Activated CD4-positive, alpha-beta memory T cell treated with anti-CD3 and anti-CD28 coated beads, Interleukin-2, amount 10 ng/mL, durations not matched to agents 7 days and 5 days (primary cell): ENCODE measurements around the gene SRGN. TPM values are rescaled to one million over a fixed set of nuclear protein-coding genes. Genes with fewer than 3 reads are reported as not detected.

Experiments
- CTCF ChIA-PET: fragments of 350-600 bp; sonication (Branson Sonifier 250); formaldehyde crosslinking; loops from one replicate; lab custom pipeline; 2021; ENCODE audit warnings: antibody characterized with exemption, inconsistent platforms; lab: Charles Lee
- POLR2A ChIA-PET: fragments of 350-600 bp; sonication (Branson Sonifier 250); formaldehyde crosslinking; loops from one replicate; lab custom pipeline; 2021; ENCODE audit warnings: antibody characterized with exemption; lab: Charles Lee
- DNase-seq: peaks from one replicate; pipeline ENCODE4 v3.0.0-alpha.2; 2020
- H3K27ac Mint-ChIP-seq: one replicate; pipeline ENCODE4 v1.8.0; 2021; ENCODE audit warnings: mild to moderate bottlenecking, mixed read lengths
- H3K27me3 Mint-ChIP-seq: one replicate; pipeline ENCODE4 v1.8.0; 2021; ENCODE audit warnings: mixed read lengths
- H3K36me3 Mint-ChIP-seq: one replicate; pipeline ENCODE4 v1.8.0; 2021; ENCODE audit warnings: low read depth, mixed read lengths
- H3K4me1 Mint-ChIP-seq: one replicate; pipeline ENCODE4 v1.8.0; 2021; ENCODE audit warnings: mixed read lengths
- H3K4me3 Mint-ChIP-seq: one replicate; pipeline ENCODE4 v1.8.0; 2021; ENCODE audit warnings: mild to moderate bottlenecking, mixed read lengths
- H3K9me3 Mint-ChIP-seq: one replicate; pipeline ENCODE4 v1.8.0; 2021; ENCODE audit warnings: mixed read lengths
- total RNA-seq, 2 experiments: library from RNA; stranded (reverse); gene quantifications; one replicate each; pipeline ENCODE4 v1.2.3, GENCODE V29; 2021

Gene SRGN
- total RNA-seq, 2 experiments from 2014 or later = 468 to 474 TPM

DNA sequence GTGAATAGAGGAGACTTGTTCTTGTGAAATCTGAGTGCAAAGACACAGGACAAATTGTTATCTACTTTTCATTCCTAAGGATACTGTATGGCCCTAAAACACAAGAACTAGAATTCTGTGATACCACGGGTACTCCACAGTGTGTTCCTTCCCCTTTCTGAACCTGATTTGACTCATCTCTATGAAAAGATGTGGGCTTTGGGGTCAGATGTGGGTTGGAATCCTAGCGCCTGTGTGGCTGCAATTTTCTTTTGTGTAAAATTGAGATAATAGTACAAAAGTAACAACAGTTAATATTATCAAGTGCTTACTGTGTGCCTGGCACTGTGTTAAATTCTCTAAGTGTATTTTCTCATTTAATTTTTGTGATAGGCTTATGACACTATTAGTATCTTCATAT lies 8.1 kb downstream of the SRGN start:
- CTCF ChIA-PET = interaction anchor here (1.2 to 7.6 kb wide), 3 partner anchors 90 to 140 kb away, joined by 3 to 112 read pairs (median 4); partner anchors contain the start of gene DDX21
- peaks cover 49% of the 10 kb centered on the region for H3K36me3 Mint-ChIP-seq
- no peak overlapping the region for H3K27ac Mint-ChIP-seq
- POLR2A ChIA-PET = interaction anchor here (1.1 to 12.4 kb wide), 5 partner anchors 9 to 133 kb away, joined by 3 to 214 read pairs (median 5); no protein-coding TSS in a partner anchor
- no peaks in the 10 kb centered on the region for H3K27me3 Mint-ChIP-seq
- no peak overlapping the region for H3K4me3 Mint-ChIP-seq
- H3K9me3 Mint-ChIP-seq = no peaks in the 10 kb centered on the region
- DNase-seq = no peak
- peaks cover 59% of the 10 kb centered on the region for H3K4me1 Mint-ChIP-seq

DNA sequence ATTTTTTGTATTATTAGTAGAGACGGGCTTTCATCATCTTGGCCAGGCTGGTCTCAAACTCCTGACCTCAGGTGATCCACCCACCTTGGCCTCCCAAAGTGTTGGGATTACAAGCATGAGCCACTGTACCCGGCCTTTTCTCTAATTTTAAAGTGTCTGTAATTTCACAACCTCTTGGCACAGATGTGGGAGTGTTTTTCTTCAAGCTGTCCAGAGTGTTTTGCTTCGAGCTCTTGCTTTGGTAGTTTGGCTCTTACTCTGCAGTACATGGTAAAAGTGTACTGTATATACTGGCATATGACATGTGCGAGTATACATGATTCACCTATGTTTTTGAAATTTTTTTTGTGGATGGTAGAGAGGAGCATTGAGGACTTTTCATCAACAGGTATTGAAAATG lies 9.8 kb downstream of the SRGN start:
- H3K36me3 Mint-ChIP-seq = peaks cover 56% of the 10 kb centered on the region
- H3K4me1 Mint-ChIP-seq = peaks cover 61% of the 10 kb centered on the region
- no peak overlapping the region for H3K27ac Mint-ChIP-seq
- H3K9me3 Mint-ChIP-seq = no peaks in the 10 kb centered on the region
- no peak overlapping the region for H3K4me3 Mint-ChIP-seq
- no peaks in the 10 kb centered on the region for H3K27me3 Mint-ChIP-seq
- DNase-seq = no peak
- CTCF ChIA-PET = interaction anchor here (1.1 to 7.6 kb wide), 2 partner anchors 92 to 295 kb away, joined by 3 to 112 read pairs; no protein-coding TSS in a partner anchor
- POLR2A ChIA-PET = interaction anchor here (0.6 kb wide), 1 partner anchor 227 kb away, joined by 3 read pairs; no protein-coding TSS in a partner anchor

DNA sequence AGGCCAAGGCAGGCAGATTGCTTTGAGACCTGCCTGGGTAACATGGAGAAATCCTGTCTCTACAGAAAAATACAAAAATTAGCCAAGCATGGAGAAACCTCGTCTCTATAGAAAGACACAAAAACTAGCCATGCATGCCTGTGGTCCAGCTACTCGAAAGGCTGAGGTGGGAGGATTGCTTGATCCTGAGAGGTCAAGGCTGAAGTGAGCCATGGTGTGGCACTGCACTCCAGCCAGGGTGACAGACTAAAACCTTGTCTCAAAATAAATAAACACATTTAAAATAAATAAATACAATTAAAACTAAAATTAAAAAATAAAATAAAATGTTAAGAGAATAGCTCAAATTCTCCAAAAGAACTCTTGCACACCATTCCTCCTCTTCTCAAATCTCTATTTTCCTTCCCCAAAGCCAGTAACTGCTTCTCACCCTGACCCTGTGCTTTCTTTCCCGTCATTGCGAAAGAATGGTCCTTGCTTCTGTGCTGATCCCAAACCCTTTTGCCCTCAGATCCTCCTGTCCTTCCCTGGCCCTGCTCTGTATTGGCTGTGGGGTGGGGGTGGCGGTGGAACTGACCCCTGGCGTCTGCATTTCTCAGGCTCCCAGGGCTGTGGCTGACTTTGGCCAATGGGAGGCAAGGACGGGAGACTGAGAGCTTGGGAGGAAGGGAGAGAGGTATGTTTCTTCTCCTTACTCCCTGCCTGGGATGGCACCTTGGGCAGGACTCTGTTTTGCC lies 12.4 kb downstream of the SRGN start:
- no peak overlapping the region for H3K4me3 Mint-ChIP-seq
- CTCF ChIA-PET = interaction anchor here (0.7 to 1.6 kb wide), 5 partner anchors 9 to 149 kb away, joined by 3 to 5 read pairs (median 5); no protein-coding TSS in a partner anchor
- no peaks in the 10 kb centered on the region for H3K9me3 Mint-ChIP-seq
- no peaks in the 10 kb centered on the region for H3K27me3 Mint-ChIP-seq
- peaks cover 48% of the 10 kb centered on the region for H3K4me1 Mint-ChIP-seq
- no peak for DNase-seq
- peak overlapping the region; percentile 15 for H3K27ac Mint-ChIP-seq
- peaks cover 60% of the 10 kb centered on the region for H3K36me3 Mint-ChIP-seq
- POLR2A ChIA-PET = interaction anchor here (0.9 to 2.9 kb wide), 5 partner anchors 12 to 120 kb away, joined by 3 to 12 read pairs (median 3); partner anchors contain the start of gene SRGN

DNA sequence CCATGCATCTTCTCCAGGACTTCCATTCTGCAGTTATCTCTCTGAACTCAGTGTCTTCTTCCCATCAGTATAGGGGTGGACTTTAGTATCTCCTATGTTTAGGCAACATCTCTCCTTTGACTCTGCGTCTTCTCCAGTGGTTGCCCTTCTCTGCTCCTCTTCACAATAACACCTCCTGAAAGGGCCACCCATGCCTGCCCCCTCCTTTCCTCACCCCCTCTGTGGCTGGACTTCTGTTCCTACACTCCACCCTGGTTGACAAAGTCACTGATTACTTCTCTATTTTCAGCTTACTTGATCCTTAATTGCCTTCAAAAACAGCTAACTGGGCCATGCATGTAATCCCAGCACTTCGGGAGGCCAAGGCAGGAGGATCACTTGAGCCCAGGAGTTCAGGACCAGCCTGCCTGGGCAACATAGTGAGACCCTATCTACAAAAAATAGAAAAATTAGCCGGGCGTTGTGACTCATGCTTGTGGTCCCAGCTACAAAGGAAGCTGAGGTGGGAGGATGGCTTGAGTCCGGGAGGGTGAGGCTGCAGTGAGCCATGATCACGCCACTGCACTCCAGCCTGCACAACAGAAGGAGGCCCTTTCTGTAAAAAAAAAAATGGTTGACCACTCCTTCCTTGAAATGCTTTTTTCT lies 13.7 kb downstream of the SRGN start:
- peak overlapping the region; percentile 5 for H3K4me3 Mint-ChIP-seq
- peaks cover 65% of the 10 kb centered on the region for H3K36me3 Mint-ChIP-seq
- H3K9me3 Mint-ChIP-seq = no peaks in the 10 kb centered on the region
- no peaks in the 10 kb centered on the region for H3K27me3 Mint-ChIP-seq
- ChIA-PET POLR2A (interaction anchor here (0.6 to 2.9 kb wide), 11 partner anchors 10 to 145 kb away, joined by 3 to 12 read pairs (median 4); partner anchors contain the start of genes DDX21 and SRGN), CTCF (interaction anchor here (1.1 to 2.3 kb wide), 8 partner anchors 8 to 291 kb away, joined by 3 to 8 read pairs (median 5); partner anchors contain the start of gene KIFBP)
- peaks cover 38% of the 10 kb centered on the region for H3K4me1 Mint-ChIP-seq
- DNase-seq = peak; percentile 65
- peak overlapping the region; percentile 75 for H3K27ac Mint-ChIP-seq

DNA sequence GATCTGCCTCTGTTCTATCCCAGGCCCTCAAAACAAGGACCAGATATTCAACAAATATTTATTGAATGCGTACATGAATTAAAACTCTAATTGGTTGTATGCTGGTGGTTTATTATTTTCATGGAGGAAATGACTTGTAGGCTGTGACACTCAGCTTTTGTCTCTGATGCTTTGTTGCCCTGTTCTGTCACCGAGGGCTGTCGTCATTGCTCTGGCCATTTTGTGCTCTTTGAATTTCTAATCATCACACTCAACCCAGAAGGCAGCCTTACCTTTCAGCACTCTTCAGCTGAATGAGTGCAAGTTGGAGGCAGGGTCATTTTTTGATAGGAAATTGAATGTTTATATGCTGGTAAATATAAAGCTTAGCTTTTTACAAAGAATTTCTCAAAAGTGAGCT lies 14.5 kb downstream of the SRGN start:
- Mint-ChIP-seq H3K36me3 (peaks cover 70% of the 10 kb centered on the region), H3K9me3 (no peaks in the 10 kb centered on the region), H3K4me3 (peak overlapping the region; percentile 5), H3K27me3 (no peaks in the 10 kb centered on the region), H3K27ac (peak overlapping the region; percentile 75), H3K4me1 (peaks cover 37% of the 10 kb centered on the region)
- DNase-seq = no peak
- POLR2A ChIA-PET = interaction anchor here (1.0 to 2.9 kb wide), 8 partner anchors 10 to 146 kb away, joined by 3 to 12 read pairs (median 4); partner anchors contain the start of genes DDX21 and SRGN
- CTCF ChIA-PET = interaction anchor here (0.7 to 2.3 kb wide), 7 partner anchors 9 to 290 kb away, joined by 3 to 8 read pairs (median 5); partner anchors contain the start of gene KIFBP

DNA sequence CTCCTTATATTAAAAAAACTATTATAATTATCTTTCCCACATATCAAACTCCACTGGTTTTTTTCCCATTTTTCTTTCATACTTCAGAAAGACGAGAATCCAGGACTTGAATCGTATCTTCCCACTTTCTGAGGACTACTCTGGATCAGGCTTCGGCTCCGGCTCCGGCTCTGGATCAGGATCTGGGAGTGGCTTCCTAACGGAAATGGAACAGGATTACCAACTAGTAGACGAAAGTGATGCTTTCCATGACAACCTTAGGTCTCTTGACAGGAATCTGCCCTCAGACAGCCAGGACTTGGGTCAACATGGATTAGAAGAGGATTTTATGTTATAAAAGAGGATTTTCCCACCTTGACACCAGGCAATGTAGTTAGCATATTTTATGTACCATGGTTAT lies 15.9 kb downstream of the SRGN start:
- Mint-ChIP-seq H3K4me3 (no peak overlapping the region), H3K27ac (no peak overlapping the region), H3K27me3 (no peaks in the 10 kb centered on the region), H3K4me1 (peaks cover 31% of the 10 kb centered on the region), H3K9me3 (no peaks in the 10 kb centered on the region), H3K36me3 (peaks cover 61% of the 10 kb centered on the region)
- ChIA-PET CTCF (interaction anchor here (1.1 to 1.7 kb wide), 2 partner anchors 11 to 289 kb away, joined by 3 to 5 read pairs; no protein-coding TSS in a partner anchor), POLR2A (interaction anchor here (1.0 to 1.8 kb wide), 2 partner anchors 21 to 99 kb away, joined by 3 read pairs; no protein-coding TSS in a partner anchor)
- DNase-seq = no peak

DNA sequence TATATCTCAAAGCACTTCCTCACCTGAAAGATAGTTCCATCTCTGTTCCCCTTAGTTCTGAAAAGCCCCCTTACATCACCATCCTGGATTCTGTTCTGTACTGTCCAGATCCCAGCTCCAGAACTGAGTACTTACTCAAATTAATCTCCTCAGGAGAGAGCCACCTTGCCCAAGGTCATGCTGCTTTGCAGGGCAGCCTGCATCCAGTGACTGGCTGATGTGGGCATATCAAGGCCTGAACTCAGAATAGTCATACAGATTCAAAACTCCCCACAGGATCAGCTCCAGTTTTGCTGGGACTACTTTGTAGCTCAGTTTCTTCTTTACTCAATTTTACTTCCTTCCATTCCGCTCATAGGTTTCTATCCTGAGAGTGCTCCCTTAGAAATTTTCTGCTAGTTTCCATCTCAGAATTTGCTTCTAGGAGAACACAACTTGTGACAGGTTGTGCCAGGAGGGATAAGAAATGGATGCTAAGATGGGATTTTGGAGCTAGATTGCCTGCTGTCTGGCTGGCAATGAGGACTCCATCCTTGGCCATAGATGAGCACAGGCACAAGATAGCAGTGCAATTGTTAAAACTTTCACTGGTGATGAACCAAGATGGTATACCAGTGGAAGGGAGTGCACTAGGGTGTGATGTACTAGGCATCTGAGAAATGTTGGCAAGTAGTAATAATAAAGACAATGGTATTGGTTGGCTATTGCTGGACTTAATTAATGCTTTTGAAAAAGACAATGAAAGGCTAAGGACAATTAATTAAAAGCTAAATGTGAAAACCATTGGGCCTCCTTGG lies 17.3 kb downstream of the SRGN start:
- POLR2A ChIA-PET = interaction anchor here (1.0 to 1.8 kb wide), 3 partner anchors 10 to 100 kb away, joined by 3 to 5 read pairs (median 4); no protein-coding TSS in a partner anchor
- Mint-ChIP-seq H3K4me3 (no peak overlapping the region), H3K27ac (no peak overlapping the region), H3K9me3 (no peaks in the 10 kb centered on the region), H3K4me1 (peaks cover 29% of the 10 kb centered on the region), H3K27me3 (no peaks in the 10 kb centered on the region), H3K36me3 (peaks cover 51% of the 10 kb centered on the region)
- DNase-seq = no peak
- CTCF ChIA-PET = interaction anchor here (0.5 to 0.7 kb wide), 2 partner anchors 100 to 667 kb away, joined by 3 to 4 read pairs; no protein-coding TSS in a partner anchor

DNA sequence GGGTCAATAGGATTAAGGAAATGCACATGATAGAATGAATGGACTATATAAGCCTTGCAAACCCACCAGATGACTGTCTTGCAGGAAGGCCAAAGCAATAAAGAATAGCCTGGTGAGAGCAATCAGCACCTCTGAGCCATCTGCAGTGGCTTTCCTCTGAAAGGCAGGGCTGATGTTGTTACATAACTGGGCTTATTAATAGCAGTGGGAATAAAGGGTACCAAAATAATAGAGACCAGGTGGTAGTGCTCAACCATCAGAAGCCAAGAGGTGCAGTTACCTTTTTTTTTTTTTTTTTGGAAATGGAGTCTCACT lies 19.2 kb downstream of the SRGN start:
- Mint-ChIP-seq H3K9me3 (no peaks in the 10 kb centered on the region), H3K36me3 (peaks cover 33% of the 10 kb centered on the region), H3K27ac (no peak overlapping the region), H3K4me1 (peaks cover 11% of the 10 kb centered on the region), H3K4me3 (no peak overlapping the region), H3K27me3 (no peaks in the 10 kb centered on the region)
- DNase-seq = no peak
- POLR2A ChIA-PET = interaction anchor here (0.6 kb wide), 1 partner anchor 203 kb away, joined by 3 read pairs; no protein-coding TSS in a partner anchor
- CTCF ChIA-PET = interaction anchor here (0.7 to 1.1 kb wide), 2 partner anchors 13 to 18 kb away, joined by 3 read pairs; no protein-coding TSS in a partner anchor

DNA sequence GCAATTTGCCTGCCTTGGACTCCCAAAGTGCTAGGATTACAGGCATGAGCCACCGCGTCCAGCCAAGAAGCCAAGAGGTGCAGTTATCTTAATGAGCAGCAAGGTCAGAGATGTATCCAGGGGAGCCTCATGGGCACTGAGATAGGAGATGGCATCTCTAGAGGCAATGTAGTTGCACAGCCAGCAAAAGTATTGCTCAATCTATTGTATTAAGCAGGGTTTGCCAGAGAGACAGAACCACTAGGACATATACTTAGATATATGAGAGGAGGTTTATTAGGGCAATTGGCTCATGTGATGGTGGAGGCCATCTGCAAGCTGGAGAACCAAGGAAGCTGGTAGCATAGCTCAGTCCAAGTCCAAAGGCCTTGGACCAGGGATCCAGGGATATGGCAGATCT lies 19.8 kb downstream of the SRGN start:
- Mint-ChIP-seq H3K27me3 (peaks cover 2% of the 10 kb centered on the region), H3K4me1 (peaks cover 5% of the 10 kb centered on the region), H3K27ac (no peak overlapping the region), H3K36me3 (peaks cover 27% of the 10 kb centered on the region), H3K4me3 (no peak overlapping the region), H3K9me3 (no peaks in the 10 kb centered on the region)
- CTCF ChIA-PET = interaction anchor here (0.7 to 1.1 kb wide), 2 partner anchors 12 to 17 kb away, joined by 3 read pairs; no protein-coding TSS in a partner anchor
- POLR2A ChIA-PET = interaction anchor here (0.6 kb wide), 1 partner anchor 203 kb away, joined by 3 read pairs; no protein-coding TSS in a partner anchor
- no peak for DNase-seq

DNA sequence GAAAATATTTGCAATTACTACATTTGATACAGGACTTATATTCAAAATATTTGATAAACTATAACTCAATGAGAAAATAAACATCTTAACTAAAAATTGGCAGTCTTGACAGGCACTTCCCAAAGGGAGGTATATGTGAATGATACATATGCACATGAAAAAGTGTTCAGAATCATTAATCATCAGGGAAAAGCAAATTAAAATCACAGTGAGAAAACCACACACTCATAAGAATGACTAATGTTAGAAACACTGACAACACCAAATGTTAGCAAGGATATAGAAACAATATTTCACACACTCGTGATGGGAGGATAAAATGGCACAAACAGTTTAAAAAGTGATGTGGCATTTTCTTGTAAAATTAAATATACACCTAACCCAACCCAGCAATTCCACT lies 32.0 kb downstream of the SRGN start:
- DNase-seq = no peak
- Mint-ChIP-seq H3K36me3 (no peaks in the 10 kb centered on the region), H3K27me3 (peaks cover 5% of the 10 kb centered on the region), H3K4me1 (peaks cover 10% of the 10 kb centered on the region), H3K27ac (no peak overlapping the region), H3K9me3 (no peaks in the 10 kb centered on the region), H3K4me3 (no peak overlapping the region)
- ChIA-PET CTCF (interaction anchor here (0.6 kb wide), 1 partner anchor 12 kb away, joined by 3 read pairs; no protein-coding TSS in a partner anchor), POLR2A (no interaction called here)

DNA sequence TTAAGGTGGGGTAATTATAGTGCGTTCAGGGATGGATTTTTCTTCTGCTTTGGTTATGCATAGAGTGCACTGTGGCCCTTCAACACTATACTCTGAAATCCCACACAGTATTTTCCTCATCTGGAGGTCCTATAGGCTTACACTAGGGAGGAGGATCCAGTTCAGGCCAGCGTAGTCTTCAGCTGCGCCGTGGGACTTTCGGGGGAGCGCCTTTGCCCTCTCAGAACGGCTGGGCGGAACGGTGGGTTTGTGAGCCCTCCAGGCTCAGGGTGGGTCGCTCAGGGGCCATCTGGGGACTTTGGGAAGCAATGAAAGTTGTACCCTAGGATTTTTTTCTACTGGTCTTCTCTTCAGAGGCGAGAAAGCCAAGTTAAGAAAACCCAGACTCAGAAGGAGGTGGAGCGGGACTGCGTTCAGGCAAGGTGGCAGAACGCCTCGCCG lies 35.4 kb downstream of the SRGN start:
- peaks cover 32% of the 10 kb centered on the region for H3K4me1 Mint-ChIP-seq
- ChIA-PET POLR2A (interaction anchor here (1.0 to 1.5 kb wide), 3 partner anchors 26 to 285 kb away, joined by 3 to 5 read pairs (median 3); partner anchors contain the start of gene SUPV3L1), CTCF (interaction anchor here (2.7 to 3.2 kb wide), 2 partner anchors 118 to 269 kb away, joined by 12 to 14 read pairs; no protein-coding TSS in a partner anchor)
- H3K27me3 Mint-ChIP-seq = peaks cover 3% of the 10 kb centered on the region
- H3K9me3 Mint-ChIP-seq = no peaks in the 10 kb centered on the region
- peaks cover 10% of the 10 kb centered on the region for H3K36me3 Mint-ChIP-seq
- DNase-seq = no peak
- peak overlapping the region; percentile 88 for H3K27ac Mint-ChIP-seq
- H3K4me3 Mint-ChIP-seq = peak overlapping the region; percentile 87
